ENCODE data around the gene DMTF1. TPM values are rescaled to one million over a fixed set of nuclear protein-coding genes. Genes with fewer than 3 reads are reported as not detected.

The DMTF1 gene
- total and polyA plus RNA-seq, 10 donors = 23.2 to 190 (median 119) TPM

DNA sequence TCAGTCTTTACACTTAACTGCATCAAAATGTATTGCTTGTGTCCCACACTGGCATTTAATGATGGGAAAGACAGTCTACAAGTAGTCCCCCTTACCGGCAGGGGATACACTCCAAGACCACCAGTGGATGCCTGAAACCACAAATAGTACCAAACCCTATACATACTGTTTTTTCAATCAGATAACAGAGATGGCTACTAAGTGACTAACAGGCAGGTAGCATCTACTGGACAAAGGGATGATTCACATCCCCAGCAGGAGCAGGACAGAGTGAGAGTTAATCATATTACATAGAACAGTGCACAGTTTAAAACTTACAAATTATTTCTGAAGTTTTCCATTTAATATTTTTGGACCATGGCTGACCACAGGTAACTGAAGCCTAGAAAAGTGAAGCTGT is 54.1 kb downstream of the DMTF1 start:
- no peaks in the 10 kb centered on the region for H3K27me3 ChIP-seq (replicated peaks in 1 of 7)
- peaks cover 0 to 73% (median 10%) of the 10 kb centered on the region in 6 donors for H3K36me3 ChIP-seq
- H3K4me3 ChIP-seq = no peak overlapping the region
- no peak for DNase-seq
- 97 to 100% (median 100%) methylated on average over 1 of the region's 1 CpG for WGBS, 5 donors
- intact Hi-C loops (cut with DNase I; ENCODE audit: low total_unique reads) = no loop called here
- TF ChIP-seq, protein P1, sequence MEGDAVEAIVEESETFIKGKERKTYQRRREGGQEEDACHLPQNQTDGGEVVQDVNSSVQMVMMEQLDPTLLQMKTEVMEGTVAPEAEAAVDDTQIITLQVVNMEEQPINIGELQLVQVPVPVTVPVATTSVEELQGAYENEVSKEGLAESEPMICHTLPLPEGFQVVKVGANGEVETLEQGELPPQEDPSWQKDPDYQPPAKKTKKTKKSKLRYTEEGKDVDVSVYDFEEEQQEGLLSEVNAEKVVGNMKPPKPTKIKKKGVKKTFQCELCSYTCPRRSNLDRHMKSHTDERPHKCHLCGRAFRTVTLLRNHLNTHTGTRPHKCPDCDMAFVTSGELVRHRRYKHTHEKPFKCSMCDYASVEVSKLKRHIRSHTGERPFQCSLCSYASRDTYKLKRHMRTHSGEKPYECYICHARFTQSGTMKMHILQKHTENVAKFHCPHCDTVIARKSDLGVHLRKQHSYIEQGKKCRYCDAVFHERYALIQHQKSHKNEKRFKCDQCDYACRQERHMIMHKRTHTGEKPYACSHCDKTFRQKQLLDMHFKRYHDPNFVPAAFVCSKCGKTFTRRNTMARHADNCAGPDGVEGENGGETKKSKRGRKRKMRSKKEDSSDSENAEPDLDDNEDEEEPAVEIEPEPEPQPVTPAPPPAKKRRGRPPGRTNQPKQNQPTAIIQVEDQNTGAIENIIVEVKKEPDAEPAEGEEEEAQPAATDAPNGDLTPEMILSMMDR (IDR thresholded peaks at IDR 0.05 in 8 of 11, conservative IDR thresholded peaks at IDR 0.05 in 3 of 11) = no peak
- TF ChIP-seq POLR2A (IDR thresholded peaks at IDR 0.05) = no peak
- TF ChIP-seq POLR2AphosphoS5 (IDR thresholded peaks at IDR 0.05) = no peak
- peaks cover 10 to 52% (median 33%) of the 10 kb centered on the region in 6 donors for H3K4me1 ChIP-seq
- peaks cover 5 to 43% (median 39%) of the 10 kb centered on the region in 8 donors for H3K9me3 ChIP-seq
- H3K27ac ChIP-seq = no peak overlapping the region

DNA sequence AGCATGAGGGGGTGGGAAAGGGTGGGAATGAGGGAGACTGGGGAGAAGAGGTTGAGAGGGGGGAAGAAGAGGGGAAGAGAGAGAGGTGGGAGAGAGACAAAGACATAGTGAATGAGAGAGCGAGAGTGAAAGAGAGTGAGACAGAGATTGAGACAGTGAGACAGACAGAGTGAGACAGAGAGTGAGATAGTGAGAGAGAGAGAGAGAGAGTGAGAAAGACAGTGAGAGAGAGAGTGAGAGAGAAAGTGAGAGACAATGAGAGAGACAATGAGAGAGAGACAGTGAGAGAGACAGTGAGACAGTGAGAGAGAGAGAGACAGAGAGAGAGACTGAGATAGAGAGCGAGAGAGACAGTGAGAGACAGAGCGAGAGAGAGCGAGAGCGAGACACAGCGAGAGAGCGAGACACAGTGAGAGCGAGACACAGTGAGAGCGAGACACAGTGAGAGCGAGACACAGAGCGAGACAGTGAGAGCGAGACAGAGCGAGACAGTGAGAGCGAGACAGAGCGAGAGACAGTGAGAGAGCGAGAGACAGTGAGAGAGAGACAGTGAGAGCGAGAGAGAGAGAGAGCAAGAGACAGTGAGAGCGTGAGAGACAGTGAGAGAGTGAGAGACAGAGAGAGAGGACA is 57.2 kb downstream of the DMTF1 start:
- no peaks in the 10 kb centered on the region for H3K27me3 ChIP-seq (replicated peaks in 1 of 7)
- 87 to 95% (median 93%) methylated on average over 17 to 18 of the region's 18 CpGs for WGBS, 5 donors
- H3K27ac ChIP-seq = no peak overlapping the region
- intact Hi-C loops (cut with DNase I; ENCODE audit: low total_unique reads) = no loop called here
- H3K36me3 ChIP-seq = peaks cover 0 to 51% (median 10%) of the 10 kb centered on the region in 6 donors
- DNase-seq = no peak
- no peak overlapping the region for H3K4me3 ChIP-seq
- H3K4me1 ChIP-seq = peaks cover 29 to 65% (median 49%) of the 10 kb centered on the region in 6 donors
- peaks cover 5 to 27% (median 26%) of the 10 kb centered on the region in 8 donors for H3K9me3 ChIP-seq
- TF ChIP-seq, protein P1 (IDR thresholded peaks at IDR 0.05 in 8 of 11, conservative IDR thresholded peaks at IDR 0.05 in 3 of 11) = no peak
- no peak for TF ChIP-seq POLR2AphosphoS5 (IDR thresholded peaks at IDR 0.05)
- no peak for TF ChIP-seq POLR2A (IDR thresholded peaks at IDR 0.05)

DNA sequence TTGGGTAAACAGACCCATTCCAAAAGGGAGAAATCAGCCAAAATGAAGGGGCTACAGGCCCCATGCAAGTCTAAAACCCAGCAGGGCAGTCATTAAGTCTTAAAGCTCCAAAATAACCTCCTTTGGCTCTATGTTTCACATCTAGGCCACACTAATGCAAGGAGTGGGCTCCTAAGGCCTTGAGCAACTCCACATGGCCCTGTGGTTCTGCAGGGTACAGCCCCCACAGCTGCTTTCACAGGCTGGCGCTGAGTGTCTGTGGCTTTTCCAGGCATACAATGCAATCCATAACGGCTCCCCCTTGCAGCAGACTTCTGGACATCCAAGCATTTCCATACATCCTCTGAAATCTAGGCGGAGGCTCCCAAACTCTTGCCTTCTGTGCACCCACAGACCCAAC is 58.3 kb downstream of the DMTF1 start:
- H3K36me3 ChIP-seq = peaks cover 0 to 40% (median 8%) of the 10 kb centered on the region in 6 donors
- H3K9me3 ChIP-seq = peaks cover 4 to 16% (median 15%) of the 10 kb centered on the region in 8 donors
- TF ChIP-seq POLR2A (IDR thresholded peaks at IDR 0.05) (no peak), POLR2AphosphoS5 (IDR thresholded peaks at IDR 0.05) (no peak)
- TF ChIP-seq, protein P1 (IDR thresholded peaks at IDR 0.05 in 8 of 11, conservative IDR thresholded peaks at IDR 0.05 in 3 of 11) = no peak
- intact Hi-C loops (cut with DNase I; ENCODE audit: low total_unique reads) = no loop called here
- peaks cover 29 to 76% (median 60%) of the 10 kb centered on the region in 6 donors for H3K4me1 ChIP-seq
- WGBS, 5 donors = 72 to 86% (median 84%) methylated on average over 3 of the region's 3 CpGs
- DNase-seq = no peak
- H3K4me3 ChIP-seq = no peak overlapping the region
- H3K27me3 ChIP-seq (replicated peaks in 1 of 7) = no peaks in the 10 kb centered on the region
- H3K27ac ChIP-seq = no peak overlapping the region

DNA sequence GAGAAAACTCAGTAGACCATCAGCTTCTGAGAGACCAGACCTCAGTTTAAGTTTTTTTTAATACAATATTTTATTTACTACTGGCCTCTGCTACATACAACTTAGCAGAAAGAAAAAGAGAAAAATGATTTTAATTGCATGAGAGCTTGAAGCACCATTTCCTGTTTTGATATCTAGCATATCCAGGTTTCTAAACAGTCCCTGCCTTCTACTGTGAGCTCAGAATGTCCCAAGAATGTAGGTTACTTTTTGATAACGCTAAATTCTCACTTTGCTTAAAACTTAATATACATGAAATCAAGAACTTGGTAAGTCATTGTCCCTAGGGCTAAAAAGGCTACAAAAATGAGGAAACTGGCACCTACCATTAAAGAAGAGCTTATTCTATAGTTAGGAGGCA is 60.2 kb downstream of the DMTF1 start:
- WGBS, 5 donors = 34 to 55% (median 40%) methylated on average over 1 of the region's 1 CpG
- Histone ChIP-seq H3K27me3 (replicated peaks in 1 of 7) (no peaks in the 10 kb centered on the region), H3K27ac (peak overlapping the region in 6 of 8 donors; percentile 2 to 91 (median 44)), H3K36me3 (peaks cover 0 to 24% (median 0%) of the 10 kb centered on the region in 6 donors), H3K9me3 (no peaks in the 10 kb centered on the region), H3K4me3 (peak overlapping the region in 1 of 8 donors; percentile 3), H3K4me1 (peaks cover 29 to 96% (median 80%) of the 10 kb centered on the region in 6 donors)
- intact Hi-C loops (cut with DNase I; ENCODE audit: low total_unique reads) = no loop called here
- TF ChIP-seq, protein P1 (IDR thresholded peaks at IDR 0.05 in 8 of 11, conservative IDR thresholded peaks at IDR 0.05 in 3 of 11) = no peak
- TF ChIP-seq POLR2A (IDR thresholded peaks at IDR 0.05) (no peak), POLR2AphosphoS5 (IDR thresholded peaks at IDR 0.05) (no peak)
- DNase-seq = no peak
